GM19468 (cell line): ENCODE data around the gene PHC1.
"Not testable (repeated sequence)": the region's sequence is repeated elsewhere in the genome, so short reads cannot be mapped to it uniquely, and the experiment has no call there.

Experiments used
- ATAC-seq: cut with Tn5 transposase; IDR thresholded peaks from one replicate; pipeline ENCODE4 v1.9.1; 2021; ENCODE audit warnings: mild to moderate bottlenecking, moderate library complexity, moderate number of reproducible peaks; ENCODE audit not compliant: unreplicated experiment; ENCODE audit errors: extremely low read depth

Gene PHC1

GRCh38 chr12:8914033-8914715 lies at the start of gene PHC1:
PHC1 (plus strand) TSS chr12:8914509; CDS start chr12:8917678, 3,169 bp downstream.
- ATAC-seq = peak; percentile 20

- no peak for ATAC-seq
Measured at GRCh38 chr12:8866429-8866828, 47.9 kb upstream of the PHC1 start.

GRCh38 chr12:8867009-8867408 lies 47.3 kb upstream of the PHC1 start:
- ATAC-seq = no peak

- ATAC-seq = no peak
Measured at GRCh38 chr12:8867786-8868185, 46.5 kb upstream of the PHC1 start.

DNA sequence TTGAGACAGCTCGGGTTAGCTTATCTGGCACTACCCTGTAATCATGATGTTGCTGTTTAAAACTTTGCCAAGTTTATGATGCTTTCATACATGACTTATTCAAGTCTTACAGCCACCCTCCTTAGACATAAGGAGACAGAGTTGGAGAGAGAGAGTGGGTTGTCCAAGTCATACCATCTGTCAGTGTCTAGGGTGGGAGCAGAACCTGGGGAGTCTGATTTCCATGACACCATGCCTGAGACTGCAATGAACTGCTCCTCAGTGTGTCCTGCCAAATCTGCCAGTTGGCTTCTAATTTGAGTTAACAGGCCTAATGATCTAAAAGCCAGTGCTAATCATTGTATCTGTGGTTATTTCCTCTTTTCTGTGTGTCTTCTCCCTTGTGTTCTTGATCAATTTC lies 43.7 kb upstream of the PHC1 start:
- ATAC-seq = no peak

DNA sequence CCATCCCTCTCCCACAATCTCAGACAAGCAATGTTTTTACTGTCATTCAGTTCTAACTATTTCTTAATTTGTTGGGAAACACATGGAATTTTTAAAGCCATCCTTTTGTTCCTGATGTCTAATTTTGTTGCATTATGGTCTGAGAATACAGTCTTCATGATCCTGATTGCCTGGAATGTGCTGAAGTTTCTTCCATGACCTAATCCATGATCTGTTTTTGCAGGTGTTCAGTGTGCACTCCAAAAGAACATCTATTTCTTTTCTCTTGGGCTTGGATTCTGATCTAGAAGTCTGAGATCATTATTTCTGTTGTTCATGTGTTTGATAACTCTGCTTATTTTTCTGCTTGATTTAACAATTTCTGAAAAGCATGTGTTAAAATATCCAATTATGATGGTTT lies 43.2 kb upstream of the PHC1 start:
- ATAC-seq = no peak

GRCh38 chr12:8876887-8877286 lies 37.4 kb upstream of the PHC1 start:
- ATAC-seq = no peak

- no peak for ATAC-seq
Measured at GRCh38 chr12:8886502-8887284, 27.6 kb upstream of the PHC1 start.

GRCh38 chr12:8887285-8887715 lies 27.0 kb upstream of the PHC1 start:
- no peak for ATAC-seq

DNA sequence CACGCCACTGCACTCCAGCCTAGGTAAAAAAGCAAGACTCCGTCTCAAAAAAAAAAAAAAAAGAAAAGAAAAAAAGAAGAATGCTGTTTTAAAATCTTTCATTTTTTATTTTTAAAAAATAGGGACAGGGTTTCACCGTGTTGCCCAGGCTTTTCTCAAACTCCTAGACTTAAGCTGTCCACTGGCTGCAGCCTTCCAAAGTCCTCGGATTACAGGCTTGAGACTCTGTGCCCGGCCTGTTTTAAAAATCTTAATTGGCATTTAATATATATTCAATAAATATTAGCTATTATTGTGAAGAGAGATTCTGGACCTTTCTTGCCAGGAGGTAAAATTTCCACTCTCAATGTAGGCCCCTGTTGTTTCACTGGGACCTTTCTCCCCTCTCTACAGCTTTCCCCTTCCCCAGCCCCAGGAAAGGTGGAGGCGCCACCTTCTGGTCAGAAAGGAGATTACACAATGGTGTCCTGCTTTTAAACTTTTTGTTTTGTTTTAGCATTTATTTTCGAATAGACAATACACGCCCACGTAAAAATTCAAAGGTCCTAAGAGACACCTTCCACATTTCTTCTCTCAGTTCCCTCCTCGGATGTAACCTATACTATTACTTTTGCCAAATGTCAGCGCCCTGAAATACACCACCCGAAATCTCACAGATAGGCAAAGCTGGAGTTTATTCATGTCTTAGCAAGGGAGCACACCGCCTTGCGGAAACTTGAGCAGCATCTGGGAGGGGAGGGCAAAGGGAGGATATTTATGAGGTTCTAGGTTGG lies 23.8 kb upstream of the PHC1 start:
- ATAC-seq = no peak

DNA sequence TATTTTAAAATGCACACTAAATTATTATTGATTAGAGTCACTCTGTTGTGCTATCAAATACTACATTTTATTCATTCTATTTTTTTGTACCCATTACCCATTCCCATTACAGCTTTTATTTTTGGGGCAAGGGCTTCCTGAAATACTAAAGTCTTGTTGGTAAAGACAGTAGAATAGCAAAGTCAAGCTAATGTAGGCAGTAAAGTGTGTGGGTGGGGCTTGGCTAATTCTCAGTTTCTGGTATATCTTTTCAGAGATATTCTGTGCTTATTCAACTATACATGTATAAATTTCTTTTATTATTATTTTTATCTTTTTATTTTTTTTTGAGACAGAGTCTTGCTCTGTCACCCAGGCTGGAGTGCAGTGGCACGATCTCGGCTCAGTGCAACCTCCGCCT lies 22.3 kb upstream of the PHC1 start:
- no peak for ATAC-seq

- no peak for ATAC-seq
Measured at GRCh38 chr12:8894378-8894777, 19.9 kb upstream of the PHC1 start.

- no peak for ATAC-seq
Measured at GRCh38 chr12:8894986-8895385, 19.3 kb upstream of the PHC1 start.

DNA sequence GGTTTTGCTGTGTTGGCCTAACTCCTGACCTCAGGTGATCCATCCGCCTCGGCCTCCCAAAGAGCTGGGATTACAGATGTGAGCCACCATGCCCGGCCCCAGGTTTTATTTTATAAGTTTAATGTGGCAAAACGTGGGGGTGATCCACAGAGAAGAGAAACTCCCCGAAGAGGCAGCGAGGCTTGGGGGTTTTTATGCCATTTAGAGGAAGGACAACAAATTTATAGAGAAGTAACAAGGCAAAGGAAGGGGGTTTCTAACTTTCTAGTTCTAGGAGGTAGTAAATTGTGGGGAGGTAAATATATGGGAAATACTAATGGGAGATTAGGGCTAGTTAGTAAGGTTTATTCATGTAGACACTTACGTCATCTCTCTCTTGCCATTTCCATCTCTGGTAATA lies 17.2 kb upstream of the PHC1 start:
- no peak for ATAC-seq

GRCh38 chr12:8899830-8900229 lies 14.5 kb upstream of the PHC1 start:
- ATAC-seq = no peak

DNA sequence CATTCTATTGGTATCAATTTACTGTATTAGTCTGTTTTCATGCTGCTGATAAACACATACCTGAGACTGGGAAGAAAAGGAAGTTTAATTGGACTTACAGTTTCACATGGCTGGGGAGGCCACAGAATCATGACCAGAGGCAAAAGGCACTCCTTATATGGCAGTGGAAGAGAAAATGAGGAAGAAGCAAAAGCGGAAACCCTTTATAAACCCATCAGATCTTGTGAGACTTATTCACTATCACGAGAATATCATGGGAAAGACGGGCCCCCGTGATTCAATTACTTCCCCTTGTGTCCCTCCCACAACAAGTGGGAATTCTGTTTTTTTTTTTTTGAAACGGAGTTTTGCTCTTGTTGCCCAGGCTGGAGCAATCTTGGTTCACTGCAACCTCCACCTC lies 11.6 kb upstream of the PHC1 start:
- ATAC-seq = not testable (repeated sequence)

- no peak for ATAC-seq
Measured at GRCh38 chr12:8903646-8904045, 10.7 kb upstream of the PHC1 start.

DNA sequence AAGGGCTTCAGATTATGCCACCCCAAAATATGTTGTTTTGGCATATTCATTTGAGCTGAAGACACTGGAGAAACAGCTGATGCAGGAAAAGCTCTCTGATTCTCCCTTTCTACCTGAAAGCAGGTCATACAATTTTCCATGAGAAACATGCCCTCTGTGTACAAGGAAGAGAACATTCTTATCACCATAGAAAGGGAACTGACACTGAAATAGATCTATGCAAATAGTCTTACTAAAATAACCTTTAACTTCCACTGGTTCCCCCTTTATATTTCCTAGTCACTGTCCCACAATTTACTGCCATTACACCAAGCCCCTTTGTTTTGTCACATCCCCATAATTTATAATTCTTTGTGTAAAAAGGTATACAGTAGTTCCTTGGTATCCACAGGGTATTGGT lies 9.6 kb upstream of the PHC1 start:
- no peak for ATAC-seq

- no peak for ATAC-seq
Measured at GRCh38 chr12:8905546-8905945, 8.8 kb upstream of the PHC1 start.

- ATAC-seq = no peak
Measured at GRCh38 chr12:8906266-8907180, 7.8 kb upstream of the PHC1 start.
